Lower lobe of right lung (tissue), 2 donors: Measurements from ENCODE around the gene KLHDC8B. TPM values are rescaled to one million over a fixed set of nuclear protein-coding genes. Genes with fewer than 3 reads are reported as not detected.

ENCODE experiments used
- ATAC-seq, 2 donors: fragments of 200-7000 bp; cut with Tn5 transposase; one replicate each; pipeline ENCODE4 v1.9.1; 2020 to 2022; ENCODE audit warnings: mild to moderate bottlenecking in 2 of 2, moderate library complexity in 2 of 2
- DNase-seq: peaks from one replicate; pipeline ENCODE4 v3.0.0-alpha.2; 2020
- H3K27ac ChIP-seq: fragments of 200-600 bp; one replicate; pipeline ENCODE4 v1.8.0; 2022
- H3K27me3 ChIP-seq: fragments of 200-600 bp; one replicate; pipeline ENCODE4 v1.8.0; 2022; ENCODE audit warnings: low read depth
- H3K36me3 ChIP-seq: fragments of 200-600 bp; one replicate; pipeline ENCODE4 v1.8.0; 2022; ENCODE audit warnings: mild to moderate bottlenecking
- H3K4me1 ChIP-seq: fragments of 200-600 bp; one replicate; pipeline ENCODE4 v1.8.0; 2022
- H3K4me3 ChIP-seq: fragments of 200-600 bp; one replicate; pipeline ENCODE4 v1.8.0; 2022; ENCODE audit warnings: mild to moderate bottlenecking
- H3K9me3 ChIP-seq: fragments of 200-600 bp; one replicate; pipeline ENCODE4 v1.8.0; 2022
- CTCF ChIP-seq: fragments of 200-600 bp; IDR thresholded peaks from one replicate; pipeline ENCODE4 v1.8.0; 2022; ENCODE audit warnings: antibody characterized with exemption, mild to moderate bottlenecking
- intact Hi-C: fragments of 100-400 bp; cut with DNase I; formaldehyde crosslinking; loops from one replicate; pipeline ENCODE4 v1.11.0; 2022
- total RNA-seq: library from RNA; stranded (reverse); fragmentation: NEBNext Ultra II Directional; extraction: Animal tissue kit (Norgen Biotek cat#: 25700); gene quantifications from one replicate; pipeline ENCODE4 v1.2.1, GENCODE V29; 2021
- donor health status: DM: no; HTN: yes; CAD: no; lungs with severe emphysema.

Gene KLHDC8B
- total RNA-seq, 1 donor from 2014 or later = 34.8 TPM

DNA sequence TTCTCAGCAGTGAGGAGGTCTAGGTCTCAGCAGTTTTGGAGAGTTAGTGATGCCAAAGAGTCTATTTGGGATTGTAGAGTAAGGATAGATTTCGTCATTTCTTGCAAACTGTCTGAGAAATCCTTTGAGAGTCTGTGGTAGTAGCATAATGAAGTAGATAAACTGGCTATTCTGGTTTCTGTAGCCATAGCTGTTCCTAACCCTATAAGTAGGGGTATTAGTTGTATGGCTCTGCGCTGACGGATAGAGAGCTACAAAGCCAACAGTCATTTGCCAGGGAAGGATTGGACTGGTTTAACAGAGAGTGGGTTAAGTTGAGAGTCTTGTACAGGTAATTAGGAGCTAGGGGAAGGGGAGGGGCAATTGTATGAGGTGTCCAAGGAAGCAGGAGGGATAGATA, 50.6 kb downstream of the KLHDC8B start:
- DNase-seq = no peak
- Histone ChIP-seq H3K9me3 (no peaks in the 10 kb centered on the region), H3K27ac (no peak overlapping the region), H3K36me3 (no peaks in the 10 kb centered on the region), H3K4me3 (no peak overlapping the region), H3K4me1 (peaks cover 16% of the 10 kb centered on the region), H3K27me3 (no peaks in the 10 kb centered on the region)
- intact Hi-C loops = no loop called here
- peak in 1 of 2 donors; percentile 43 for ATAC-seq
- TF ChIP-seq CTCF = no peak

Other genes starting within 250 kb of the KLHDC8B start
- gene P4HTM, start 181.4 kb upstream of the KLHDC8B start, total RNA-seq = 44.0 TPM
- gene WDR6, start 164.2 kb upstream of the KLHDC8B start, total RNA-seq = 157 TPM
- 28.1 TPM for gene DALRD3, start 153.0 kb upstream of the KLHDC8B start, total RNA-seq
- gene NDUFAF3, start 149.5 kb upstream of the KLHDC8B start, total RNA-seq = 85.6 TPM
- gene IMPDH2, start 142.2 kb upstream of the KLHDC8B start, total RNA-seq = 112 TPM
- gene QRICH1, start 77.5 kb upstream of the KLHDC8B start, total RNA-seq = 85.4 TPM
- gene QARS1, start 66.8 kb upstream of the KLHDC8B start, total RNA-seq = 198 TPM
- gene USP19, start 50.8 kb upstream of the KLHDC8B start, total RNA-seq = 60.4 TPM
- gene LAMB2, start 38.5 kb upstream of the KLHDC8B start, total RNA-seq = 410 TPM
- gene CCDC71, start 5.3 kb upstream of the KLHDC8B start, total RNA-seq = 23.4 TPM
- gene C3orf62, start 105.6 kb downstream of the KLHDC8B start, total RNA-seq = 10.0 TPM
- gene USP4, start 168.5 kb downstream of the KLHDC8B start, total RNA-seq = 71.3 TPM
- 450 TPM for gene GPX1, start 186.8 kb downstream of the KLHDC8B start, total RNA-seq
- gene RHOA, start 240.4 kb downstream of the KLHDC8B start, total RNA-seq = 601 TPM
- gene TCTA, start 240.8 kb downstream of the KLHDC8B start, total RNA-seq = 38.8 TPM